ACC112 (cell line): ENCODE results near the gene CEP44.

Experiments used
- H2AFZ ChIP-seq: fragments of 200-600 bp; sonication (generic); one replicate; pipeline ENCODE4 v1.6.0; 2017; ENCODE audit warnings: antibody characterized with exemption, low read length; ENCODE audit not compliant: unreplicated experiment
- H3K27ac ChIP-seq: fragments of 200-600 bp; sonication (generic); 2 replicates; pipeline ENCODE4 v1.5.1; 2014; ENCODE audit warnings: low read depth, mild to moderate bottlenecking, antibody characterized with exemption, low read length, moderate library complexity
- H3K27me3 ChIP-seq: fragments of 200-600 bp; sonication (generic); 2 replicates; pipeline ENCODE4 v1.6.1; 2014; ENCODE audit warnings: mild to moderate bottlenecking, antibody characterized with exemption, low read length, moderate library complexity, mixed read lengths; ENCODE audit not compliant: insufficient read depth
- H3K36me3 ChIP-seq: fragments of 200-600 bp; sonication (generic); 2 replicates; pipeline ENCODE4 v1.6.1; 2016; ENCODE audit warnings: mild to moderate bottlenecking, antibody characterized with exemption, low read length, moderate library complexity, mixed read lengths; ENCODE audit not compliant: insufficient read depth
- H3K4me1 ChIP-seq: fragments of 200-600 bp; sonication (generic); one replicate; pipeline ENCODE4 v1.6.1; 2016; ENCODE audit warnings: low read length, mixed read lengths; ENCODE audit not compliant: insufficient read depth, unreplicated experiment, control insufficient read depth
- H3K4me3 ChIP-seq: fragments of 200-600 bp; sonication (generic); 2 replicates; pipeline ENCODE4 v1.5.1; 2014; ENCODE audit warnings: mild to moderate bottlenecking, low read depth, low read length
- H3K79me2 ChIP-seq: fragments of 200-600 bp; sonication (generic); one replicate; pipeline ENCODE4 v1.6.0; 2016; ENCODE audit warnings: low read length; ENCODE audit not compliant: control insufficient read depth, unreplicated experiment, insufficient read depth

The CEP44 gene

DNA sequence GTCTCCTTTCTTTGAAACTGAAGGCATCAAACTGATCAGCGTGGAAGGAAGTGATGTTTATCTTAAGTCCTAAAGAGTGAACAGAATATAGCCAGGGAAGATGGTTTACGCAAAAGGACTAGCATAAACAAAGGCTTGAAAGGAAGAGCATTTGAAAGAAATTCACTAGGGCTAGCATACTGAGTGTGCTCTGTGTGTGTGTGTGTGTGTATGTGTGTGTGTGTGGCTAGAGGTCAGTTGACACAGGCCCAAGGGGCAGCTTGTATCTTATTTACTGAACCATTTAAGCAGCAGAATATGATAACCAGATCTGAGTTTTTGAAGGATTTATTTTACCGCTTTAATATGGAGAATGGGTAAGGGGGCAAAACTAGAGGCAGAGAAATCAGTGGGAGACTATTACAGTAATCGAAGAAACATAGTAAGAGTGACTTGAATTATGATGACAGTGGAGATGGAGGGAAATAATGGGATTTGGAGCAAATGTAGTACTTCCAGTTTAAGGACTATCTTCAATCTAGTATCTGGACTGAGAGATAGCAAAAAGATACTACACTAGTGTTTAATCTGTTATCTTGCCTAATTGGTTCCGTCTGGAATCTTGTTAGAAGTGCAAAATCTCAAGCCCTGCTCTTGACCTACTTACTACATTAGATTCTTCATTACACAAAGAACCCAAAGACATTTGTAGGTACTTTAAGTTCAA lies 36.9 kb downstream of the CEP44 start:
- Histone ChIP-seq H3K36me3 (peaks cover 3% of the 10 kb centered on the region; the same call in 1 of the 2 replicates), H3K4me1 (peaks cover 35% of the 10 kb centered on the region), H2AFZ (no peak overlapping the region)

DNA sequence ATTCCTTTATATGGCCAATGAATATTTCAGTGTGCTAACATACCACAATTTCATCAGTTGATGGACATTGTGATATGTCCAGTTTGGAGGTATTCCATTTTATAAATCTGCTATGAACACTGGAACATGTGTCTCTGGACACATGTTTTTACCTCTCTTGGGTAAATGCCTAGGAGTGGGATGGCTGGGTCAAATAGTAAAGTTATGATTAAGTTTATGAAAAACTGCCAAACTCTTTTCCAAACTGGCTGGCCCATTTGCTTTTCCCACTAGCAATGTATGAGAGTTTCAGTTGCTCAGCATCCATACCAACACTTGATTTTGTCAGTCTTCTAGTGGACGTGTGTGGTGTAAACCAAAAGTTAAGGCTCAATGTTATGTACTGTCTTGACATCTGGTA lies 40.5 kb downstream of the CEP44 start:
- Histone ChIP-seq H3K4me3 (no peak overlapping the region), H3K27ac (peak overlapping the region; percentile 21; the same call in 1 of the 2 replicates), H3K4me1 (peaks cover 14% of the 10 kb centered on the region), H3K27me3 (no peaks in the 10 kb centered on the region), H3K79me2 (no peaks in the 10 kb centered on the region), H2AFZ (no peak overlapping the region), H3K36me3 (no peaks in the 10 kb centered on the region)

More for the DNA sequence above, 36.9 kb downstream of the CEP44 start:
- no peak overlapping the region for H3K27ac ChIP-seq
- H3K27me3 ChIP-seq, result no peaks in the 10 kb centered on the region
- no peak overlapping the region for H3K4me3 ChIP-seq
- H3K79me2 ChIP-seq, result no peaks in the 10 kb centered on the region

DNA sequence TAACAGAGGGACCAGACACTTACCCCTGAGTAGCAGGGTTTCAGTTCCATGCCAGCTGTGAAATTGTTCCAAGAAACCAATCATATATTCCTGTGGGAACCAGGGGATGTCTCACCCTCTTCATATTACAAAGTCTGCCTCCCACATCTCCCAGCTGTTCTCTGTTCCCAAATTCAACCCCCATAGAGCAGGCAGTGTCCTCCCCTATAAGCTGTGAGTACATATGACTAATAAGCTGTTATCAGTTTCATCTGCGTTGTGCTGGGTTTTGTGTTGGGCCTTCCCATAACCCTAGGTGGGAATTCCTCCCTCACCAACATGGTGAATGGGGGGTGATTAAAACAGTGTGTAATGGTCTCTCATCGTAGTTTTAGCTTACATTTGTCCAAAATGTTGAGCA lies 41.0 kb downstream of the CEP44 start:
- H3K27me3 ChIP-seq, result no peaks in the 10 kb centered on the region
- H3K36me3 ChIP-seq, result no peaks in the 10 kb centered on the region
- H3K79me2 ChIP-seq, result no peaks in the 10 kb centered on the region
- no peak overlapping the region for H2AFZ ChIP-seq
- H3K4me1 ChIP-seq, result peaks cover 14% of the 10 kb centered on the region
- no peak overlapping the region for H3K4me3 ChIP-seq
- peak overlapping the region; percentile 27; the same call in 1 of the 2 replicates for H3K27ac ChIP-seq

DNA sequence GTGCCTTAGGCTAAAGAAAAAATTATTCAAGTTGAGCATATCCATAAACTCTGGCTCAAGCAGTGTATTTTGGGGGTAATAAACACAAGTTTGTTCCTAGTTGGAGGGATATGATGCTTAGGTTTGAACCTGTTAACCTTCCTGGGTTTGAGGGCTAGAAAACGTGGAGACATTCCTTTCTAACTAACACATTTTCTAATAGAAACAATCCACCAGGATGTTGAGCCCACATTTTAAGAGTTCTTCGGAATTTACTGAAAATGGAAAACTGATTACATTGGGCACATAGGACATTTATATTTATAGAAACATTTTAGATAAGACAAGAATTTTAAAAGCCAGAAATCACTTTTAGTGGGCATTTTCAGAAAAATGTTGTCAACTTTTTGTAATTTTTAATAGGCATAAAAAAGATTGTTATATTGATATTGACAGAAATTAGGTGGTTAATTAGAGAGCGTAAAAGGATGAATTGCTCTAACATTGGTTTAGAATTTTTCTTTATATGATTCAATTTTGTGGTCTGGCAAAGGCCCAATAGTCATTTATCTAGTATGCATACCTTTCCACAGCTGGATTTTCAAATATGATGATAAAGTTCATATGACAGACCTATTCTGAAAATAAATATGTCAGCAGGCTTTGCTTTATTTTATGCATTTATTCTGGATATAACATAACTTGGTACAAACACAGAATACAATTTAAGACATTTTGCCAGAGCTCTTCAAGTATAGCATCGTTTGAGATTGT lies 49.2 kb downstream of the CEP44 start:
- H3K27ac ChIP-seq, result no peak overlapping the region

DNA sequence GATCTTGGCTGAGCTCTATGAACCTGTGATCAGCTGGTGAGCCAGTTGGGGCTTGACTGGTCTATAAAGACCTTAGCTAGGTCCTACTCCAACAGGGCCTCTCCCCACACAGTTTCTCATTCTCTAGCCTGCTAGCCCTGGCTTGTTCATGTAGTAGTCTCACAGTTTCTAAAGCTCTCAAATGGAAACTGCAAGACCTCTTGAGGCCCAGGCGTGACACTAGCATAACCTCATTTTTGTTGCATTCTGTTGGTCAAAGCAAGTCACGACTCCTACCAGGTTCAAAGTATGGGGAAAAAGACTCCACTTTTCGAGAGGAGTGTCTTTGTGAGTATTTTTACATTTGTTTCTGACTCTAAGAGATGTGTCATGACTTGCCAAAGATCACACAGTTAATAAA lies 50.9 kb downstream of the CEP44 start:
- Histone ChIP-seq H3K36me3 (no peaks in the 10 kb centered on the region), H3K4me1 (no peaks in the 10 kb centered on the region), H3K27ac (no peak overlapping the region), H3K27me3 (no peaks in the 10 kb centered on the region), H3K4me3 (no peak overlapping the region), H3K79me2 (no peaks in the 10 kb centered on the region), H2AFZ (no peak overlapping the region)

More for the DNA sequence above, 49.2 kb downstream of the CEP44 start:
- no peaks in the 10 kb centered on the region for H3K79me2 ChIP-seq
- H3K27me3 ChIP-seq, result no peaks in the 10 kb centered on the region
- H3K4me1 ChIP-seq, result no peaks in the 10 kb centered on the region
- no peak overlapping the region for H2AFZ ChIP-seq
- H3K36me3 ChIP-seq, result no peaks in the 10 kb centered on the region
- H3K4me3 ChIP-seq, result no peak overlapping the region

DNA sequence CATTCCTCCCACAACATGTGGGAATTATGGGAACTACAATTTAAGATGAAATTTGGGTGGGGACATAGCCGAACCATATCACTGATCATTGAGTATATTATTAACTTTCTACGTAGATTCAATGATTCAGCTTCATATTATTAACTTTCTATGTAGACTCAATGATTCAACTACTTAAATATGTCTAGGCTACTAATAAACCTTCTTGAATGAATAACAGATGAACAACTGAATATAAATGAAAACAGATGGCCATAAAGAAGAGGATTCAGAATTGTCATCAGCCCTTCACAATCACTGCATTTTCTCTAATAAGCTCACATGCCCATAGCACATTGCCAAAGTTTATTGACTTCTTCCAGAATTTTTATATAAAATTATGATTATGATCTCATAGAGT lies 57.0 kb downstream of the CEP44 start:
- H3K4me3 ChIP-seq, result no peak overlapping the region
- H3K27ac ChIP-seq, result no peak overlapping the region
- H3K4me1 ChIP-seq, result no peaks in the 10 kb centered on the region
- no peaks in the 10 kb centered on the region for H3K36me3 ChIP-seq
- no peaks in the 10 kb centered on the region for H3K27me3 ChIP-seq
- H3K79me2 ChIP-seq, result no peaks in the 10 kb centered on the region
- no peak overlapping the region for H2AFZ ChIP-seq

DNA sequence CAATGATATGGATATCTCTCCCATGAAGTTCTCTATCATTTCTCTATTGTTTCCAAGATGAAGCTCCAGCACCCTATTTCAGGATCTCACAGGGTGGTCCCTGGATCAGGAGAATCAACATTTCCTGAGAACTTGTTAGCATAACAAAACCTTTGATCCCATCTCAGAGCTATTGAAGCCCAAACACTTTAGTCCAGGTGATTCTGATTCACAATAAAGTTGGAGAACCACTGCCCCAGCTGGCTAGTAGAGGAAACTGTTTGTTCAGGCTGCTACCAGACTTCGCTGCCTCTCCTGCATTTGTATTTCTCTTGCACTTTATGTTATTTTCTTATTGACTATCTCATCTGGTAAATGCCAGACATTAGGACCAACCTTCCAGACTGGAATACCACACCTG lies 65.4 kb downstream of the CEP44 start:
- H3K27ac ChIP-seq, result no peak overlapping the region
- H3K36me3 ChIP-seq, result no peaks in the 10 kb centered on the region
- no peaks in the 10 kb centered on the region for H3K79me2 ChIP-seq
- H3K4me1 ChIP-seq, result no peaks in the 10 kb centered on the region
- H3K4me3 ChIP-seq, result no peak overlapping the region
- no peak overlapping the region for H2AFZ ChIP-seq
- H3K27me3 ChIP-seq, result no peaks in the 10 kb centered on the region

DNA sequence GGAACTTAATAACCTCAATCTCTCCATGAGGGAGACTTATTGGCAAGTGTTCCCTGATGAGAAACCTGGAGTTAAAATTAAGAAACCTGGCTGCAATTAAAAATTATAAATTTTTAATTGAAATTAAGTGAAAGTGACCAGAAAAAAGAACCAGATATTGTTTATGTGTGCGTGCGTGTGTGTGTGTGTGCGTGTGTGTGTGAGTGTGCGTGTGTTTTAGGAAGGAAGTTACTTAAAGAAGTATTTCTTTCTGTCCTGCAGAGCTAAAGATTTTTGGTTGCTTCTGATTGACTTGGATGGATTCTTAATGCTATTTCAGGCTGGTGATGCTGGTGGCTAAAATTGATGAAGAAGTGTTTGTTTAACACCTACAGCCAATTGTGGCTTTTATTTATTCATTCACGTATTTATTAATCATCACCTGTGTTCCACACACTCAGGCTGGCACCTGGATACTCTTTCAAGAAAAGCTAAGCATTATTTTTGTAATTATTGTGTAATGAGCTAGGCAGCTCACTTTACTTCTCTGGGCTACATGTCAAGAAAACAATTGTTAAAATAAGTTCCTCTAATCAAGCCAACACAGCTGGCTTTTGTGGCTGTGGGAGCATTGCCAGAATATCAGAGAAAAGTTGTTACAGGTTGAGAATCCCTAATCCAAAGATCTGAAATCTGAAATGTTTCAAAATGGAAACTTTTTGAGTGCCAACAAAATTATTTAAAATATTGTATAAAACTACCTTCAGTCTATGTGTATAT lies 68.5 kb downstream of the CEP44 start:
- Histone ChIP-seq H3K4me3 (no peak overlapping the region), H3K4me1 (no peaks in the 10 kb centered on the region), H3K27me3 (no peaks in the 10 kb centered on the region), H3K36me3 (no peaks in the 10 kb centered on the region), H3K79me2 (no peaks in the 10 kb centered on the region), H3K27ac (no peak overlapping the region), H2AFZ (no peak overlapping the region)

DNA sequence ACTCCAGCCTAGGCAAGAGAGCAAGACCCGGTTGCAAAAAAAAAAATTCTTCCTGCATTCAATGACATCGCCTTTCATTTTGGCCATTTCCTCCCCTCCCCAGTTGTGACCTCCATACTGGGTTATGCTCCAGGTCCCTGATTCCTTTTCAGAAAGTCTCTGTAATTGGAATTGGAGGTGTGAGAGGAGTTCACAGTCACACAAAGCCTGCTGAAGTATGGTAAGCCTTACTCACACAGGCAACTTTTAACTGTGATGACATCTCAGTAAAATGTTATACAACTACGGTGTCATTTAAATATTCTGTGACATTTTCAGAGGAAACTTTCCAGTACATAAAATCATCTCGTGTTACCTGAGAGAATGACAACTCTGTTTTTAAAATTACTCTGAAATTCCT lies 73.6 kb downstream of the CEP44 start:
- no peaks in the 10 kb centered on the region for H3K27me3 ChIP-seq
- H3K36me3 ChIP-seq, result no peaks in the 10 kb centered on the region
- no peaks in the 10 kb centered on the region for H3K79me2 ChIP-seq
- H2AFZ ChIP-seq, result no peak overlapping the region
- no peak overlapping the region for H3K27ac ChIP-seq
- peaks cover 13% of the 10 kb centered on the region for H3K4me1 ChIP-seq
- no peak overlapping the region for H3K4me3 ChIP-seq

DNA sequence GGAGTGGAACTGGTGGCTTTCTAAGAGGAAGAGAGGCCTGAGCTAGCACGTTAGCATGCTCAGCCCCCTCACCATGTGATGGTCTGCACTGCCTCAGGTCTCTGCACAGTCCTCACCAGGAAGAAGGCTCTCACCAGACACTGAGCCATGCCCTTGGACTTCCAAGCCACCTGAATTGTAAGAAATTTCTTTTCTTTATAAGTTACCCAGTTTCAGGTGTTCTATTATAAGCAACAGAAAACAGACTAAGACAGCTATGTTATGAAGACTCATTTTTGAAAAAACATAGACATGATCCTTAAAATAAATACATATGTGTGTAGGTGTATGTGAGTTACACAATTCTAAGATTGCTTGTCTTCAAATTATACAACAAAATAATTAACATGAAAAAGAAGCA lies 74.7 kb downstream of the CEP44 start:
- Histone ChIP-seq H3K79me2 (no peaks in the 10 kb centered on the region), H3K4me3 (no peak overlapping the region), H3K27me3 (no peaks in the 10 kb centered on the region), H2AFZ (no peak overlapping the region), H3K36me3 (no peaks in the 10 kb centered on the region), H3K4me1 (peaks cover 13% of the 10 kb centered on the region), H3K27ac (peak overlapping the region; percentile 11; the same call in 1 of the 2 replicates)
